GM18907 (cell line): Measurements from ENCODE around the gene C9orf152.

Source experiments
- ATAC-seq: cut with Tn5 transposase; IDR thresholded peaks from one replicate; pipeline ENCODE4 v1.9.1; 2021; ENCODE audit warnings: mild to moderate bottlenecking, moderate library complexity; ENCODE audit not compliant: unreplicated experiment

The C9orf152 gene

GRCh38 chr9:110183208-110184145 is 24.5 kb downstream of the C9orf152 start:
- peak; percentile 76 for ATAC-seq

GRCh38 chr9:110180511-110181434 is 27.2 kb downstream of the C9orf152 start:
- no peak for ATAC-seq

- ATAC-seq: no peak
Observed at GRCh38 chr9:110179734-110180133, 28.2 kb downstream of the C9orf152 start.

GRCh38 chr9:110178281-110178680 is 29.7 kb downstream of the C9orf152 start:
- no peak for ATAC-seq

GRCh38 chr9:110175275-110175968 is 32.5 kb downstream of the C9orf152 start:
- ATAC-seq: no peak

GRCh38 chr9:110173322-110173642 is 34.7 kb downstream of the C9orf152 start:
- ATAC-seq: no peak

- no peak for ATAC-seq
Observed at GRCh38 chr9:110170357-110171257, 37.4 kb downstream of the C9orf152 start.

- ATAC-seq: no peak
Observed at GRCh38 chr9:110168486-110168885, 39.5 kb downstream of the C9orf152 start.

- no peak for ATAC-seq
Observed at GRCh38 chr9:110161940-110162339, 46.0 kb downstream of the C9orf152 start.

- ATAC-seq: no peak
Observed at GRCh38 chr9:110160685-110161084, 47.3 kb downstream of the C9orf152 start.

GRCh38 chr9:110160123-110160522 is 47.8 kb downstream of the C9orf152 start:
- no peak for ATAC-seq

- ATAC-seq: no peak
Observed at GRCh38 chr9:110157823-110158664, 49.9 kb downstream of the C9orf152 start.

- ATAC-seq: peak; percentile 87
Observed at GRCh38 chr9:110156902-110157301, 51.1 kb downstream of the C9orf152 start.

- no peak for ATAC-seq
Observed at GRCh38 chr9:110156416-110156815, 51.5 kb downstream of the C9orf152 start.

GRCh38 chr9:110155751-110156150 is 52.2 kb downstream of the C9orf152 start:
- ATAC-seq: no peak

GRCh38 chr9:110153431-110153830 is 54.5 kb downstream of the C9orf152 start:
- ATAC-seq: no peak

- no peak for ATAC-seq
Observed at GRCh38 chr9:110152704-110153374, 55.1 kb downstream of the C9orf152 start.
